Right cardiac atrium (tissue), 5 donors: ENCODE data around the gene DNAAF5. TPM values are rescaled to one million over a fixed set of nuclear protein-coding genes. Genes with fewer than 3 reads are reported as not detected.

Experiments used
- ATAC-seq, 2 donors: fragments of 200-7000 bp; cut with Tn5 transposase; one replicate each; pipeline versions ENCODE4 v1.8.0 to v1.9.1; 2020; ENCODE audit warnings: moderate library complexity in 2 of 2, mild to moderate bottlenecking in 1 of 2
- DNase-seq, 3 donors: peaks; one replicate each; pipeline ENCODE4 v3.0.0-alpha.2; 2020
- H3K27ac ChIP-seq: one replicate; pipeline ENCODE4 v1.5.1; 2013; ENCODE audit warnings: mild to moderate bottlenecking, low read length, control low read depth, moderate library complexity
- H3K27me3 ChIP-seq: one replicate; pipeline ENCODE4 v1.6.1; 2013; ENCODE audit not compliant: control insufficient read depth, insufficient read depth
- H3K4me1 ChIP-seq: one replicate; pipeline ENCODE4 v1.6.1; 2013; ENCODE audit warnings: low read length; ENCODE audit not compliant: control insufficient read depth, insufficient read depth
- H3K4me3 ChIP-seq: one replicate; pipeline ENCODE4 v1.5.1; 2013; ENCODE audit warnings: low read length, control low read depth
- H3K9me3 ChIP-seq: one replicate; pipeline ENCODE4 v1.6.1; 2013; ENCODE audit warnings: low read length; ENCODE audit not compliant: control insufficient read depth
- WGBS: extraction: QIAGEN DNeasy Blood & Tissue Kit; methylation state at CpG from one replicate; pipeline ENCODE4 v1.1.7; 2013; 5-methylcytosine and 5-hydroxymethylcytosine counted together
- intact Hi-C, 4 donors: fragments of 100-400 bp; cut with DNase I; formaldehyde crosslinking; loops; one replicate each; pipeline versions ENCODE4 v1.11.0 to v1.14.0; 2022 to 2023
- polyA plus RNA-seq: library from polyadenylated mRNA; stranded (reverse); fragments of 200-250 nt; gene quantifications from one replicate; pipeline ENCODE4 v1.2.3, GENCODE V29; 2013
- total RNA-seq, 4 donors: library from RNA; stranded (reverse); fragmentation: NEBNext Ultra II Directional; extraction: Animal tissue kit (Norgen Biotek cat#: 25700); gene quantifications; one replicate each; pipeline ENCODE4 v1.2.1, GENCODE V29; 2021
- donor health status: healthy with polysubstance abuse.
- donor health status: DM: no; HTN: yes; CAD: no.
- donor health status: DM: no; HTN: no; CAD: no.
- donor health status: DM: no; HTN: yes; CAD: no; lungs with severe emphysema.
- donor health status: DM: yes; HTN: yes; CAD: no.

DNAAF5 gene
- total and polyA plus RNA-seq, 5 donors = 10.2 to 20.7 (median 15.8) TPM

- ATAC-seq (no peak), DNase-seq (no peak)
- H3K27ac ChIP-seq = no peak overlapping the region
- H3K27me3 ChIP-seq = no peaks in the 10 kb centered on the region
- H3K4me3 ChIP-seq = no peak overlapping the region
- intact Hi-C loops = no loop called here
- H3K9me3 ChIP-seq = no peaks in the 10 kb centered on the region
- 93% methylated on average over 14 of the region's 14 CpGs for WGBS
- no peaks in the 10 kb centered on the region for H3K4me1 ChIP-seq
Observed at GRCh38 chr7:710161-710560, 16.3 kb upstream of the DNAAF5 start.

GRCh38 chr7:711093-711921 is 15.2 kb upstream of the DNAAF5 start:
- intact Hi-C loops = no loop called here
- Histone ChIP-seq H3K4me3 (peak overlapping the region; percentile 94), H3K27me3 (no peaks in the 10 kb centered on the region), H3K4me1 (no peaks in the 10 kb centered on the region), H3K27ac (no peak overlapping the region), H3K9me3 (no peaks in the 10 kb centered on the region)
- WGBS = 57% methylated on average over 45 of the region's 45 CpGs
- peak; percentile 50 to 81 for ATAC-seq
- DNase-seq = peak; percentile 44 to 72 (median 72)

- Histone ChIP-seq H3K4me3 (peak overlapping the region; percentile 94), H3K27me3 (no peaks in the 10 kb centered on the region), H3K9me3 (no peaks in the 10 kb centered on the region), H3K27ac (no peak overlapping the region), H3K4me1 (no peaks in the 10 kb centered on the region)
- intact Hi-C loops = no loop called here
- WGBS = 3% methylated on average over 44 of the region's 44 CpGs
- ATAC-seq (no peak), DNase-seq (no peak)
Observed at GRCh38 chr7:711922-712380, 14.5 kb upstream of the DNAAF5 start.

DNA sequence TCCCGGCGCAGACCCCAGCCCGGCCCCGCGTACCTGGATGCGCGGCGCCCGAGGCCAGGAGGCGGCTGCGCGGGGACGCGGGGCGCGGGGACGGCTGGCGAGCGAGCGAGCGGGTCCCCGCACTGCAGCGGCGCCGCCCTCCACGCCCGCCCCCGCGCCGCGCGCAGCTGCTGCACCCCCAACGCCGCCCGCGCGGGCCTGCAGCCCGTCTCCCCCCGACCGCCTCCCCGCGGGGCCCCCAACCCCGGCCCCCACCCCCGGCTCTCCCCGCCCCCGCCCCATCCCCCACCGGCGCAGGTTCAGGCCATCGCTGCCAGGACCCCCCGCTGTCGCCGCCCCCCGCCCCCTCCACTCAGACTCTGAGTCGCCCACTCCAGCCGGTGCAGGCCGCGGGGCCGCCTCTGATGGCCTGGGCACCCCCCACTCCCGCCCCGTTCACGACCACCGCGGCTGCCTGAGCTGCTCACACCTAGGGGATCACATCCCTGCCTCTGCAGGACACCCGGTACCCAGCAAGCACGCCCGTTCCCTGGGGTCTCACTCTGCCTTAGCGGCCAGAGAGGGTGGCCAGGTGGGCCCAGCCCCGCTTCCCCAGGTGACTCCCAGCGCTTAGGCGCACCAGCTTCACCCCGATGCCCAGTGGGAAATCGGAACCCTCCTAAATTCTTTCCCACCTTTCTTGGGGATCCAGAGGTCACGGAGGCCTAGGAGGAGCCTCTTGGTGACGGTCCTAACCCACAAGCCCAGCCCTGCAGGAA is 13.9 kb upstream of the DNAAF5 start:
- no peak overlapping the region for H3K27ac ChIP-seq

DNA sequence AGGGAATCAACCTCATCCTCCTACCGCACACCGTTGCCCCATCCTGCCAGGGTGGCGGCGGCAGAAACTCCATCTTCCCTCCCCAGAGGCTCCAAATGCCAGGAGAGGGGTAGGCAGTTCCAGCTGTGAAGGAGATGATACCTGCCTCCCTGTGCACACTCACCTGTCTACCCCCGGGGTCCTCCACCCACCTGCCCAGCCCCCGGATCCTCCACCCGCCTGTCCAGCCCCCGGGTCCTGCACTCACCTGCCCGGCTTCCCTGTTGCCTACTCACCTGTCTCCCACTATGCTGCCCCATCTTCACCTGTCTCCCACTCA is 13.4 kb upstream of the DNAAF5 start:
- intact Hi-C loops = no loop called here
- 86% methylated on average over 9 of the region's 9 CpGs for WGBS
- ATAC-seq = no peak

More for the DNA sequence above, 13.9 kb upstream of the DNAAF5 start:
- no peaks in the 10 kb centered on the region for H3K4me1 ChIP-seq
- H3K9me3 ChIP-seq = no peaks in the 10 kb centered on the region
- ATAC-seq (peak in 1 of 2 donors; percentile 9), DNase-seq (no peak)
- 13% methylated on average over 74 of the region's 74 CpGs for WGBS
- H3K4me3 ChIP-seq = peak overlapping the region; percentile 94
- H3K27me3 ChIP-seq = no peaks in the 10 kb centered on the region
- intact Hi-C loops = no loop called here

DNA sequence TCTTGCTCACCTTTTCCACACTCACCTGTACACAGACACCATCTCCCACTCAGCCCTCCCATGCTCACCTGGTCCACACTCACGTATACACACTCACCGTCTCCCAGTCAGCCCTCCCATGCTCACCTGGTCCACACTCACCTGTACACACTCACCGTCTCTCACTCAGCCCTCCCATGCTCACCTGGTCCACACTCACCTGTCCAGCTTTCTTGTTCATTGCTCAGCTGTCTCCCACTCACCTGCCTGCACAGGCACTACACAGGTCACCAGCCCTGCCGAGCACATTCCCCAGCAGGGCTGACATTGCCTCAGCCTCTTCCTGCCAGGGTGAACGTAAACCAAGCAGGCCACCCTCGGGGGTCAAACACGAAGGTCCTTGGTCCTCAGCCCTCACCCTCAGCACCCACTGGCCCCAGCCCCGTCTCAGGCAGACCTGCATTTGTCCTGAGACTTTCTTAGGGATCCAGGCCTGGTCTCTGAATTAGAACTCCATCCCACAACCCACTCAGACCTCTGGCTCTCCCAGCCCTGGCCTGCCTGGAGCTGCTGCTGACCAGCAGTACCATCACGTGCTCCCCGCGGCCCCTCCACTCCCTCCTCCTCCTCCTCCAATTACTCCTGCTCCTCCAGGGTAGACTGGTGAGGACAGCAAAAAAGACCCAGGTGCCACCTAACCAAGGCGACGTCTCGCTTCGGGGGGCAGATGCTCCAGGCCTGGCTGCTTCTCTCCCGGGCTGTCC is 12.8 kb upstream of the DNAAF5 start:
- no peak for DNase-seq
- Histone ChIP-seq H3K27ac (no peak overlapping the region), H3K9me3 (no peaks in the 10 kb centered on the region), H3K4me3 (no peak overlapping the region), H3K4me1 (no peaks in the 10 kb centered on the region), H3K27me3 (no peaks in the 10 kb centered on the region)
- no peak for ATAC-seq
- 89% methylated on average over 16 of the region's 16 CpGs for WGBS
- intact Hi-C loops = no loop called here

More for the DNA sequence above, 13.4 kb upstream of the DNAAF5 start:
- H3K27ac ChIP-seq = no peak overlapping the region
- H3K4me3 ChIP-seq = no peak overlapping the region
- H3K4me1 ChIP-seq = no peaks in the 10 kb centered on the region
- no peaks in the 10 kb centered on the region for H3K27me3 ChIP-seq
- no peaks in the 10 kb centered on the region for H3K9me3 ChIP-seq
- DNase-seq = no peak

- no peak for ATAC-seq
- intact Hi-C loops = no loop called here
- Histone ChIP-seq H3K4me1 (no peaks in the 10 kb centered on the region), H3K27ac (no peak overlapping the region), H3K4me3 (no peak overlapping the region), H3K9me3 (no peaks in the 10 kb centered on the region), H3K27me3 (no peaks in the 10 kb centered on the region)
- 89% methylated on average over 13 of the region's 13 CpGs for WGBS
- no peak for DNase-seq
Observed at GRCh38 chr7:714251-714671, 12.2 kb upstream of the DNAAF5 start.

GRCh38 chr7:716222-716621 is 10.3 kb upstream of the DNAAF5 start:
- Histone ChIP-seq H3K27ac (no peak overlapping the region), H3K27me3 (no peaks in the 10 kb centered on the region), H3K9me3 (no peaks in the 10 kb centered on the region), H3K4me1 (no peaks in the 10 kb centered on the region), H3K4me3 (no peak overlapping the region)
- DNase-seq = no peak
- WGBS = 68% methylated on average over 10 of the region's 10 CpGs
- intact Hi-C loops = no loop called here
- no peak for ATAC-seq

DNA sequence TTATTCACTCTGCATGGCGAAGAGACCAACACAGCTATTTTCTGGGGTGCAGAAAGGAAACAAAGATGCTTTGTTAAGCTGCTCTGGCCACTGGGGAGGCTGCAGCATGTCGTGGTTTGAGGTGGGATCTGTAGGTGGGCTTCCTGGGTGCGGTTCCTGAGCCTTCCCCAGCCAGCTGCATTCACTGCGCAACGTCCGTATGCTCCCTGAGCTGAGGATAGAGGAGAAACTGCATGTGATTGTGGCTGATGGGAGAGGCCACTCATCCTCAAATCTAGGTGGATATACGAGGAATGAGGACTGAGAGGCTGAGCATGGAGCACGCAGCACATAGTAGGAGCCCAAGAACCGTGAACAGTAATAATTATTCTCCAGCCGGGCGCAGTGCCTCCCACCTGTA is 9.9 kb upstream of the DNAAF5 start:
- 84% methylated on average over 11 of the region's 11 CpGs for WGBS
- Histone ChIP-seq H3K4me3 (no peak overlapping the region), H3K9me3 (no peaks in the 10 kb centered on the region), H3K27ac (no peak overlapping the region), H3K27me3 (no peaks in the 10 kb centered on the region), H3K4me1 (no peaks in the 10 kb centered on the region)
- intact Hi-C loops = no loop called here
- DNase-seq (no peak), ATAC-seq (no peak)

DNA sequence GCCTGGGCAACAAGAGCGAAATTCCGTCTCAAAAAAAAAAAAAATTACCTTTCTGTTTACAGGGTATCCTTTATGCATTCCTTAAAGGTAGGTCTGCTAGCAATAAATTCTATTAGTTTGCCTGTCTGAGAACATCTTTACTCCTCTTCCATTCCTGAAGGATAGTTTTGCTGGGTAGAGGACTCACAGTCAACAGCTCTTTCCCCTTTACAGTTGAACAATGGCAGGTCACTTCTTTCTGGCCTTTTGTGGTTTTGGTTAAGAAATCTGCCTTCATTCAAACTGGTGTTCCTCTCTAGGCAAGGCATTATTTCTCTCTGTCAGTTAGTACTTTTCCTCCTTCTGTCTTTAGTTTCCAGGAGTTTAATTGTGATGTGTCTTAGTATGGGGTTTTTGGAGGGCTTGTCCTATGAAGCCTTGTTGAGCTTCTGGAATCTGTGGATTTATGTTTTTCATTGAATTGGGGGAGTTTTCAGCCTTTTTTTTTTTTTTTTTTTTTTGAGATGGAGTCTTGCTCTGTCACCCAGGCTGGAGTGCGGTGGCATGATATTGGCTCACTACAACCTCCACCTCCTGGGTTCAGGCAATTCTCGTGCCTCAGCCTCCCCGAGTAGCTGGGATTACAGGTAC is 4.8 kb upstream of the DNAAF5 start:
- no peaks in the 10 kb centered on the region for H3K9me3 ChIP-seq
- intact Hi-C loops = loop anchor here in 1 of 4 donors (10.0 kb wide), 1 partner anchor 197 kb away; no protein-coding TSS in a partner anchor
- ATAC-seq = no peak

More for the DNA sequence above, 4.8 kb upstream of the DNAAF5 start:
- DNase-seq = no peak
- no peak overlapping the region for H3K4me3 ChIP-seq
- no peaks in the 10 kb centered on the region for H3K27me3 ChIP-seq
- peaks cover 5% of the 10 kb centered on the region for H3K4me1 ChIP-seq
- 98% methylated on average over 5 of the region's 5 CpGs for WGBS
- H3K27ac ChIP-seq = no peak overlapping the region
